SU-DHL-6 (cell line): ENCODE data around the gene MYL3.

Source experiments
- CTCF ChIP-seq: fragments of 200-600 bp; sonication (generic); IDR thresholded peaks from one replicate; pipeline ENCODE4 v1.5.1; 2017; ENCODE audit warnings: antibody characterized with exemption, mild to moderate bottlenecking, low read length, moderate library complexity; ENCODE audit not compliant: insufficient read depth, poor library complexity, severe bottlenecking
- EZH2phosphoT487 ChIP-seq: fragments of 200-600 bp; sonication (generic), shearing (Covaris generic); conservative IDR thresholded peaks from 2 replicates; pipeline ENCODE4 v1.6.1; 2018; ENCODE audit warnings: mild to moderate bottlenecking, antibody characterized with exemption, low read length, moderate library complexity, mixed read lengths

- TF ChIP-seq CTCF: no peak
- TF ChIP-seq EZH2phosphoT487: no peak
Observed at GRCh38 chr3:46892285-46893145, 29.3 kb upstream of the MYL3 start.
